Stimulated activated CD4-positive, alpha-beta T cell treated with anti-CD3 and anti-CD28 coated beads, Interleukin-2, amount 100 ng/mL, for 48 hours (primary cell): ENCODE results near the gene CYB561D1.

Source experiments
- DNase-seq, 2 donors: peaks; one replicate each; pipeline ENCODE4 v3.0.0-alpha.2; 2020

CYB561D1 gene

DNA sequence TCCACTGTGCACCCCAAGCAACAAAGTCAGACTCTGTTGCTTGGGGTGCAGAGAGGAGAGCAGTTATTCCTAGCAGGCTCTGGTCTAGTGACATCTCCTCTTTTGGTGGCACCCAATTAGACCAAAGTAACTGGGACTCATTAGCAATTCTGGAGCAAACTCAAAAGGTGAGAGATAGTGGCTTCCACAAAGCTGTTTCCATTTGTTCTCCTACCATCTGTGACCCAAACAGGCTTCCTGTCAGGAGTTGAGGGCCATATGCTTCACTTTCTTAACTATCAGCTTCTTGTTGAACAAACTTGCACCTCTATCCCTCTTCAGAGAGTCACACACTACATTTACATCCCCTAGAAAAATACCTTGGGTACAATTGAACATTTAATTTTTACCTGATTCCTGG lies 11.7 kb upstream of the CYB561D1 start:
- DNase-seq: no peak

DNA sequence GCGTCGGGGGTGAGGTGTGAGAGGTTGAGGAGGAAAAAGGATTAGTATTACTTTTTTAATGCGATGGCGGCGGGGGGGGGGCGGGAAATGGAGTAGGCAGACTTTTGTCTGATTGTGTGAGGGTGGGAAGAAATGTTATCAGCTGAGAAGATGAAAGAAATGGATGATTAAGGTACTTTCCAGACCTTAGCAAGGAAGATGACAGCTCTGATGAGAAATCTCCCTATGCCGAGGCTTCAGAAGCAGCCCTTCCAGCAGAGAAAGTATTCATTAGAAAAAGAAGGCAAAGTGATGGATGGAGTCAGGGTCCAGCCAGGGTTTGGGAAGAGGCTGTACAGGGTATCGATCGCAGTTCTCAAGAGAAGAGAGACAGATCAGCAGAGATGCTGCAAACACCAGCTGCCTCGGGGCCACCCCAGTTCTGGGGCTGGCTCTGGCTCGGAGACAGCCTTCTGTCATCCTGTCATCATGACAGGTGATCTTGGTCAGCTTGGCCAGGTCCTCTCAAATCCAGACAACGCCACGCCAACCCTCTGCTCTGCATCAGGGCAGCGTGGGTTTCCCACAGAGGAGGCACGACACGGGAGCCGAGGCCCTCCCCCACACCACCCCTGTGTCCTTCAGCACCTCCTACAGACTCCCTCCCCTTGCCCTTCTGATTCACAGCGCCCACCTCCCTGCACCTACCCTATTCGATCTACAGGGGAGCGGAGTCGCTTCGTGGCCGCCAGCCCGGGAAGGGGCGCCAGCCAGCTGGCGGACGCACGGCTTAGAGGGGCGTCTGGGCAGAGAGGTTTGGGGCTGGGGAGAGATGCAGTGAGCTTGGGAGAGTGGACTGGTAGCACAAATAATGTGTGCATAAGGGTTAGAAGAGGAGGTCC lies 10.9 kb upstream of the CYB561D1 start:
- DNase-seq: no peak

DNA sequence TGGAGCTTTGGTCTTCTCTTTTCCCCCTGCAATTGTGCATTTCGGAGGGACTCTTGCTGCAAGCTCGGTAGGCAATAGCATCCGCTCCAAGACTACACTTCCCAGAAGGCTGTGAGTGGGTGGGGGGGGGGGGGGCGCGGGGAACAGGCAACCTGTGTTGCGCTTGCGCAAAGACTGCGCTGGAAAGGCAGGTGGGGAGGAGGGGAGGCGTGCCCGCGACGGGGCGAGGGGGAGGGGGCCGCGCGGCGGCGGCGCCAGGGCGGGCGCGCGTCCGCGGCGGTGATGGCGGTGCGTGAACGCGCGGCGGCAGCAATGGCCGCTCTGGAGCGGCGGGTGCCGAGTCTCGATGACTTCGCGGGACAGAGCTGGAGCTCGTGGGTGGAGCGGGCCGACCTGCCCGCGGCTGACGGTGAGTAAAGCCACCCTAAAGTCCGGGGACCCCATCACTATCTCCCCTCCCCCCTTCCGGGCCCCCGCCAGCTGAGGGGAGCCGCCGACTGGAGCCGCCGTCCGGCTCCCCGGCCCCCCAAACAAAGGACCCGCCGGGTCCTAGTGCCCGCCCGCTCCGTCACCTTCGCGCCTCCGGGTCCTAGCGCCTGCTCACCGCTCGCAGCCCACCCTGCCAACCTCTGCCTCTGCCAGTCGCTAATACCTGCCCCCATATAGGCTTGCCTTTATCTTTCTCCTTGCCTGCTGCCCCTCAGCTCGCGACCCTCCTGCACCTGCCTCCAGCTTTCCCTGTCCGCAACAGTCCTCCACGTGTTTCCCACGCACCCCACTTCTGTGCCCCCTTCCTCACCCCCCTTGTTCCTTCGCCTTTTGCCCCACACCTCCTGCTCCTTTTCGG lies 10.0 kb upstream of the CYB561D1 start, which contains the start of gene ATXN7L2:
TSS of gene ATXN7L2 (plus strand) at position 234 of the 847 bp plus-strand sequence. CDS start at position 283, 49 bp downstream.
- peak; percentile 81 to 86 for DNase-seq

DNA sequence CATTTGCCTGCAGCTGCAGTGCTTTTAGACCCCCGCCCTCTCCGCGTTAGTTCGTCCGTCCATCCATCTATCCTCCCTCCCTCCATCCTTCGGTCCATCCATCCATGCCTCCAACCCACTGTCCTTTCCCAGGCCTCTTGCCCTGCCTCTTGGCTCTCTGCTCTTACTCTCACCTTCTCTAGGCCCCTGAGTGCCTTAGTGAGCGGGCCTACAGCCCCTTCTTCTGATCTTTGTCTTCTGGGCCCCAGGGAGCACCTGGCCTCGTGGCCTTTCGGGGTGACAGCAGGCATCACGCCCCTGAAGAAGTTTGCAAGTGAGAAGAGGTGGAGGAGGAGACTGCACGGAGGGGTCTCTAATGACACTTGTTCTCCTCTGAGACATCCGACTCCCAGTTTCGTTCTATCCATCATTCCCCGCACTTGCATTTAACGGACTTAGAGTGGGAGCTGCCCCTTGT lies 9.3 kb upstream of the CYB561D1 start:
- no peak for DNase-seq

DNA sequence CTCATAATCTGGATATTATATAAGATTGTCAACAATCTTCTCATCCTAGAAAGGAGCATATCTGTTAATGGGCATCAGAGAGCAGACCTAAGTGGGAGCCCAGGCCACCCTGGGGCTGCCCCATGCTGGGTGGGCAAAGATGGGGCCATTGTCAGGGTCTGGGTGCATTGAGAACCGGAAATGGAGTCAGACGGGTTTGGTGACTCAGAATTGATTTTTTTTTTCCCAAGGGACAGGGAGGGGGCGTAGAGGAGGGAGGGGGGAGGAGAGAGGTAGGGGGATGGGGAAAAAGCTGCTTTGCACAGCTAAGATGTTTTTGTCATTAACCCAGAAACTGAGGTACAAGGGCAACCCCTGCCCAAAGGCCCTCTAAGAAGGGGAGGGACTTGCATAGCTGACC lies 8.9 kb upstream of the CYB561D1 start:
- DNase-seq: no peak

DNA sequence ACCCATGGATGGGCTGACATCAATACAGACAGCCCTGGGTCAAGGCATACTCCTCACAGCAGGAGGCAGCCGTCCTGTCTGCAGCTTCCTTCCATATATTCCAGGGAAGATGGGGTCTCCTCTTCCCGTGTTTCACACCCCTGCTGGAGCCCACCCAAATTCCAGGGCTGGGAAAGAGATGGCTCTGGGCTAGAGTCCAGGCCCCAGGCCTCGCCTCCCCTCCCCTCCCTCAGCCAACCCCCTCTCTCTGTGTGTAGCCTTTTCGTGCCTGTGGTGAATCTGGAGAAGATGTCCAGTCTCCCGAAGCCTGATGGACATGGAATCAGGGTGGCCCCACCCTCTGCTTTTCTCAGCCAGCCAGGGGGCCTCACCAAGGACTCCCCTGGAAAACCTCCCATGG lies 6.6 kb upstream of the CYB561D1 start:
- no peak for DNase-seq

DNA sequence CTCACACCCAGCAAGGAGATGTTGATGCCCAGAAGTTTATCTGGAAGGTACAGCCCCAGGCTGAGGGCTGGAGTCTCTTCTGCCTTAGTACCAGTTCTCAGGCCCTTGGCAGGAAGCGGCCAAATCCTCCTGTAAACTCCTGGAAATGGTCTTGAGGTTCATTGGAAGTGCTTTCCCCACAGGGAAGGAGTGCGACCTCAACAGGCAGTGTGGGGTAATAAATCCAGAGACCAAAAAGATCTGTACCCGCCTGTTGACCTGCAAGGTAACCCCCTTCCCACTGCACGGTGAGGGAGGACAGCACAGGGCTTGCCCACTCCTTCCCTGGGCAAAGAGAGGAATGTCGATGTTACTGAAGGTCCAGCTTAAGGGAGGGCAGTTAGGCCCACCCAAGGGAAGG lies 5.7 kb upstream of the CYB561D1 start:
- DNase-seq: no peak

DNA sequence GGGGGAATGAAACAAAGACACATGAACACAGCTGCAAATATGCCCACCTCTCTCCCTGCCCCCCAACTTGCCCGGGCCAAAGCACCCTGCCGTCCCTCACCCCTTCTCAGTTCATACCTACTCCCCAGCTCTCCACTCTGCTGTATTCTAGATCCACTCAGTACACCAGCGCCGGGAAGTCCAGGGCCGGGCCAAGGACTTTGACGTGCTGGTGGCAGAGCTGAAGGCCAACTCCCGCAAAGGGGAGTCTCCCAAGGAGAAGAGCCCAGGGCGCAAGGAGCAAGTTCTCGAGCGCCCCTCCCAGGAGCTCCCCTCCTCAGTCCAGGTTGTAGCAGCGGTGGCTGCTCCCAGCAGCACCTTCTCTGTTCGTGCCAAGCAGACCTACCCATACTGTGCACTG lies 5.2 kb upstream of the CYB561D1 start:
- DNase-seq: no peak

DNA sequence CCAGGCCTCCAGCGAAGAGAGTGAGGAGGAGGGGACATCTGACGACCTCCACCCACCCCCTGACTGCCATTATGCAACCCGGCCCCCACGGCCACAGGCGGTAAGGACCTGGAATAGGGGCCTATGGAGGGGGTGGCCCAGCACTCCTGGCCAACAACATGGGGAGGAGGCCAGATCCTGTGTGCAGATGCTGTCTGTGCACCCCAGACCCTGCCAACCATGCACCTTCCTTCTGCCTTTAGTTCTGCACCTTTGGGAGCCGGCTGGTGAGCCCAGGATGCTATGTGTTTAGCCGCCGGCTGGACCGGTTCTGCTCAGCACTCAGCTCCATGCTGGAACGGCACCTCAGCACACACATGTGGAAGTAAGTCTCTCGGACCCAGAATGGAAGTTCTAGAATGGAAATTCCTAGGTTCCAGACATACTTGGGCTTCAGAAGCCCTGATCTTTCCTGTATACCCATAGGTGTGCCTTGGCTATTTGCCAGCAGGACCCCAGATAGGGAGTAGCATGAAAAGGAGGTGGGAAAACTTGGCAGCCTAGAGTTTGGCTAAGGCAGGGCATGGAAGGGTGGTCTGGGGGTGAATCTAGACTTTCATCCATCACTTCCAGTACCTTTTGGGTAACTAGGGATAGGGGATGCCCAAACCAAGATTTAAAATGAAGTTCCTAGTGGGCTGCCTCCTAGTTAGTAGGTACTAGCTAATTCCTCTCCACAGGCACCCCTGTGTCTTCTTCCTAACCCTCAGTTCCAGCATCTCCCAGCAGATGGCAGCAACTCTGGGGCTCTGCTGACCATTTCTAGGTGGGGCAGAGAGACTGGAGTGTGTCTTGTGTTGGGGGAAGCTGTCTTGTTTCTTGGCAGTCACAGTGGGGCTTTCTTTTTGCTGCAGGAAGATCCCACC lies 3.6 kb upstream of the CYB561D1 start:
- peak; percentile 65 to 71 for DNase-seq

DNA sequence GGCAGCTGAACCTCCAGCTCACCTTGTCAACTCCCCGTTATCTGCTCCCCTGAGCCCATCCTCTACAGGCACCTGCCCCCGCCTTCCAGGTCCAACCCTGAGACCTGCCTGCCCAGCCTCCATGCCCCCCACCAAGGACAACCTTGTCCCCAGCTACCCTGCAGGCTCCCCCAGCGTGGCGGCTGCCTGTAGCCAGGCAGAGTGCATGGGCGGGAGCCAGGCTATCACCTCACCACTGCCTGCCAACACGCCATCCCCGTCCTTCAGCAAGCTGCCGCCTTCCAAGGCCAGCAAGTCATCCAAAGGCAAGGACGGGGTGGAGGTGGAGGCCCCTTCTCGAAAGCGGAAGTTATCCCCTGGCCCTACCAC lies 3.0 kb upstream of the CYB561D1 start:
- DNase-seq: no peak

DNA sequence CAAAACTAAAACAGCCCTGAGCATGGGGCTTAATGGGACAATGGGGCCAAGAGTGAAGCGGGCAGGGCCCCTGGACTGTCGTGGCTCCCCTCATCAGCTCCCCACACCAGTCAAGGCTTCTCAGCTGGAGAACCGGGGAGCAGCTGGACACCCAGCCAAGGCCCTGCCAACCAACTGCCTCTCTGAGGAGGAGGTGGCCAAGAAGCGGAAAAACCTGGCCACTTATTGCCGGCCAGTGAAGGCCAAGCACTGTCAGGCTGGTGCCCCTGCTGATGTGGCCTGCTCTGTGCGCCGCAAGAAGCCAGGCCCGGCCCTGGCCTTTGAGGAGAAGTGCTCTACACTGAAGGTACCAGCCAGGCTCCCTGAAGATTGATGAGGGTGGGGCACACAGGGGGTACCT lies 2.5 kb upstream of the CYB561D1 start:
- DNase-seq: no peak

DNA sequence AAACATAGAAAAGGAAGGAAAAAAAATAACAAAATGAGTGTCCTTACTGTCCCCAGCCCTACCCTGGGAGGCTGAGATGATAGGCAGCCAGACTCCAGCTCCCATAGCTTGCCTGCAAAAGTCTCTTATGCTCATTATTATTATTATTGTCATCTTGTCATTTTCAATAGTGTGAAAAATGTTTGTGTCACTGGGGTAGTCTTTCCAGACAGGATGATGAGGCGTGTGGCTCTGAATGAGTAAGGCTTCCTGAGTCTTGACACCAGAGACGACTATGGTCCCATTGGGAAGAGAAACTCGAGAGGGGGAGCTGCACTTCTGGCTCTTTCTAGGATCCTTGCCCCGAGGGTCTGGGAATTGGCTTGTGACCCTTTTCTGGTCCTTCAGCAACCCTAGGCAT lies 1.1 kb upstream of the CYB561D1 start:
- DNase-seq: no peak

DNA sequence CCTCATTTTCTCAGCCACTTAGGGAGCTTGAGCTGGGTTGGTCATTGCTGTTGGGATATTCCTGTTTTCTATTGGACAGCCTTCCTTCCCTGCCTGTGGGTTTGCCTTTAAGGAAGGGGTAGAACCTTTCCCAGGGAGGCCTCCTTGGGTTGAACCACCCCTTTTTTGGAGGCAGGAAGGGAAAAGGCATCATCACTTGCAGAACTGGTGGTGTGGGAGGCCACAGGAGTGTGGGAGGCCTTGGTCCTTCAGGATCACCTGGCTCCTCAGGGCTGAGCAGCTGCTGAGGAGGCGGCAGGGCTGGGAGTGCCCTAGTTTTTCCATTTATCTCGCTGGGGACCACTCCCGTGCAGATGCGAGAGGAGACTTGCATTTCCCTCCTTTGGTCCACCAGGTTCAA lies 667 bp upstream of the CYB561D1 start:
- no peak for DNase-seq

DNA sequence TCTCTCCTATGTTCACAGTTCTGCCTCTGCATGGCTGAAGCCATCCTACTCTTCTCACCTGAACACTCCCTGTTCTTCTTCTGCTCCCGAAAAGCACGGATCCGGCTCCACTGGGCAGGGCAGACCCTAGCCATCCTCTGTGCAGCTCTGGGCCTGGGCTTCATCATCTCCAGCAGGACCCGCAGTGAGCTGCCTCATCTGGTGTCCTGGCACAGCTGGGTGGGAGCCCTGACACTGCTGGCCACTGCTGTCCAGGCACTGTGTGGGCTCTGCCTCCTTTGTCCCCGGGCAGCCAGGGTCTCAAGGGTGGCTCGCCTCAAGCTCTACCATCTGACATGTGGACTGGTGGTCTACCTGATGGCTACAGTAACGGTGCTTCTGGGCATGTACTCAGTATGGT lies 1.8 kb downstream of the CYB561D1 start:
- DNase-seq: no peak

DNA sequence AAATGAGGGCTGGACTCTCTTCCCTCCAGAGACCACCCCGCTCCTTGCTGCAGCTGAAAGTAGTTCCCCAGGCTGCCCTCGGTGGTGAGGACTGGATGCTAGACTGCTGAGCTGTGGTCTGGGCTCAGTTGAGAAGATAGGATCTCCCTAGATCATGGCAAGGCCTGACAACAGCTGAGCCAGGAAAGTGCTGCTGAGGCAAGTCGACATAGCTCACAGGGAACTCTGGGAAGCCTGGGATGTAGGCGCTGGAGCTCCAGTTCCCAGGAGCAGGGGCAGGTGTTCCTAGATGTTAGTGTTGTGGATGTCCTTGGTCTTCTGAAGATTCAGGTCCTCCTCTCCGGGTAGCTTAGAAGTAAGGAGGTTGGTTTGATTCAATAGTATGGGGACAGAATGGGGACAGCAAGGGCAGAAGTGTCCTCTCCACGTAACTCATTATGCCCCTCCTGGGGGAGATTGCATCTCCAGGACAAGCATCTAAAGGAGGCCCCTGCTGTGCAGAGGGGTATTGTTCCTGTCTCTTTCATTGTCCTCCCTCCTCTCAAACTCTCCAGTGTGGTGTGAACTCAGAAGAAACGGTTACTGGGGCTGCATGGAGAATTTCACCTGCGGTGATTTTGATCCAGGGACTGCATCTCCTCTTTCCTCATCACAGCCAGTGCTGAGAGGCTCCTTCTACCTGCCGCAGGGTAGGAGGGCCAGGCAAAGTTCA lies 3.7 kb downstream of the CYB561D1 start:
- DNase-seq: no peak

DNA sequence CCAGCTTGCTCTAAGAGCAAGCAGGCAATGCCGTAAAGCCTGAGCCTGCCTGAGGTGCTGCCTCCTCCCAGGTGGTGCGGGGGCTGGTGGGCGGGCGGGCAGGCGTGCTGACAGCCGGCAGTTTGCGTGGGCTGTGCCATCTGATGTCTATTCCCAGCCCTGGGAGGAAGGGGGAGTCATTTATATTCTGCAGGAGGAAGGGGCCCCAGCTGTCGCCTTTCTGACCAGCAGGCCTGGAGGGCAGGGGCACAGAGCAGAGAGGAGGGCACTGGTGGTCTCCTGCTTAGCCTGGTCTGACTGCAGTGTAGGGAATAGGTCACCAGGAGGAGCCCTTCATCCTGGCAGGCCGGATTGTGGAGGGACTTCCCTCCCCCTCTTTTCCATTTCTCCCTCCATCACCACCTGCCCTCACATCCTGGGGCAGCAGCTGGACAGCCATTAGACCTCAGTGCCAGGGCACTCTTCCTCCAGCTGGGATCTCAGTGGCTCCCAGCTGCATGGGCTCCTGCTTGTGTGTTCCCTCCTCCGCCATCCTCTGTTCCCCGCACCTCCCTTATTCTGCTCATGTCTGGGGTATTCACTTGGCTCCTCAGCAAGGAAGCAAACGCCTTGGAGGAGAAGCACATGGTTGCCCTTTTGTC lies 4.4 kb downstream of the CYB561D1 start:
- no peak for DNase-seq

DNA sequence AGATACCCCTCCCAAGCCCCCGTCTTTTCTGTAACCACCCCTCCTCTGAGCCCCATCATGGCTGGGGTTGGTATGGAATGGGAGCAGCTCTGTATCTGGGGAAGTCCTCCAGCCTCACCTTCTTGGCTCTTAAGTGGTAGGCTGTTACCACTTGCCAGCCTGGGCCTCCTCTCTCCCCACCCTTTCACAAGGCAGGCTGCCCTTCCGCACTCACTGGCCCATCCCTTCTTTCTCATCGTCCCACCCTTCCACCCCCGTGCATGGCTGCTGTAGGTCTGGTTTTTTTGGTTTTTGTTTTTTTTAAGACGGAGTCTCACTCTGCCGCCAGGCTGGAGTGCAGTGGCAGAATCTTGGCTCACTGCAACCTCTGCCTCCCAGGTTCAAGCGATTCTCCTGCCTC lies 5.2 kb downstream of the CYB561D1 start:
- DNase-seq: no peak

DNA sequence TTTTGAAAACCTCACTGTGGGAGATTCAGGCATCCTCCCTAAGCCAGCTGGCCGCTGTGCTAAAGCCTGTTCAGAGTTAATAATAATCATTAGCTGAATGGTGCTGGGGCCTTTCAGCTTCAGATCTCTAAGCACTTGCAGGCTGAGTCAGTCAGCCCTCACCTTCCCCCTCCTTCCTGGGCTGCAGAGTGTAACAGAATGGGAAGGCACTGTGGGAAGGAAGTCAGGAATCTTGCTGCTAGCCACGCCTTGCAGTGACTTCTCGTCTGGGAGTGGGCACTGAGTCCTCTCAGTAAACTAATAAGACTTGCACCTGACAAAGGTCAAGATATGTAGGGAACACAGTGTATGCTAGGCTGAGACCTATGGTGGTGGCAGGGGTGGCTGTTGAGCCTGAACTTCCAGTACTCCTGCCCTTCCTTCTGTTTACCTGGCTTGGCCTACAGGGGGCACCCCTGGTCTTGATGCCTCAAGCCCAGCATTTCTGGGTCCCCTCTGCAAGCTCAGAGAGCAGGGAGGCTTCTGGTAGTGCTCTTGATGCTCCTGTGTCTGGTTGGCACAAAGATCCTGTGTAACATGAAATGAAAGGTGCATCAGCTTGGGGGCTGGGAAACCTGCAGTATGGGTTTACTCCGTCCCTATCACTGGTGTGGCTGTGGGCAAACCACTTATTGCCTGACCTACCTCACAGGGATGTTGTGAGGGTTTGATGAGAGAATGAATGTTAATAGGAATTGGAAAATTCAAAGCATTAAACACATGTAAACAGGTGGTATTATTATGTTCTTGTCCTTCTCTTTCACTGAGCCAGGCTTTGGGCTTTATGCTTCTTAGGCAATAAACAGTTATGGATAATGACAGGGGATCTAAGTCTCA lies 6.0 kb downstream of the CYB561D1 start:
- peak; percentile 49 to 61 for DNase-seq

DNA sequence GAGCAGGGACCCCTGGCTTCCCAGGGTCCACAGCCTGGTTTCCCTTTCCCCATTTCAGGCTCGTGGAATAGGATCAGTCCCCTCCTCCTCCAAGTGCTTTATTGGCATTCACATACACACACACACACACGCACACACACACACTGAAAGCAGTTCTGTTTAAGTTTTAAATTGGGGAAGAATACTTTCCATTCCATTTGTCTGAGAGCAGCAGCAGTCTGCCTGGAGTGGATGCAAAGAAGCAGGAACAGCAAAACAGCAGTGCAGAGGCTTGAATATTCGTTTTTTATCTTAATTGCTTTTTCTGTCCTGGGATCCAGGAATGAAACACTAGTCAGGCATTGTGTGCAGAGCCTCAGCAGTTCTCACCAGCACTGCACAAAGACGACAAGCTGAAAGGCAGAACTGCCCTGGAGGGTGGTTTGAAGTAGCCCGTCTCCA lies 7.1 kb downstream of the CYB561D1 start:
- no peak for DNase-seq

DNA sequence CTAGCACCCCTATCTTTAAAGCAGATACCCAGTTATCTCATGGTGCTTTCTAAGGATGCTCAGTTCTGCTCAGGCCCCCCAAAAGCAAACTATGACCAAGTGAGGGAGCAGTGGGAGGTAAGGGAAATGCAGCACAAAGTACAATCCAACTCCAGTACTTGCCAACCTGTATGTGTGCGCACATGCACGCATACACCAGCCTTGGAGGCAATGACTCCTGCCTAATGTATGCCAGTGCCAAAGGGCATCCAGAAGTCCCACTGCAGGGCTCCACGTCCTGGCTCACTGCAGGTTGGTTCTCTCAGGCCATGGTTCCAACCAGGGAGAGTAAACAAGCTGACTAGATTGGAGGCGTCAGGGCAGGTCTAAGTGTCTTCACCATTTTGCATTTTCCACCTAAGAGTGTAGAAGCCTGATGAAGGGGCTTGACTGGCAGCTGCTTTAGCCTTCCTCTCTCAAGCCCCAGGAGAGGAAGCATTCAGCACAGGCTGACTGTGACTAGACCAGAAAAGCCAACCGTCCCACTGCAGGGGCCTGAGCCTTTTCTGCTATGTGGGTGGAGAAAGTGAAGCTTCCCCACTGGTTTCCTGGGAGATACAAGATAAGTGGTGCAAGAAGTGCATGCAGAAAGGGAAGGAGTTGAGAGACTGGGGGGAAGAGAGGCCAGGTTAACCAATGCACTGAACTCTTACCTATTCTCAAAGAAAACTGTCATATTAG lies 7.9 kb downstream of the CYB561D1 start:
- no peak for DNase-seq
